Mesothelial cell of epicardium (in vitro differentiated cells): ENCODE results near the gene CARMIL3. TPM values are rescaled to one million over a fixed set of nuclear protein-coding genes. Genes with fewer than 3 reads are reported as not detected.

Source experiments
- DNase-seq, 2 experiments: peaks; one replicate each; pipeline ENCODE4 v3.0.0; 2021; ENCODE audit warnings: low spot score in 2 of 2; ENCODE audit not compliant: unreplicated experiment in 2 of 2
- H3K27ac Mint-ChIP-seq: 2 replicates; pipeline ENCODE4 v1.8.0; 2021; ENCODE audit warnings: mixed read lengths
- H3K27me3 Mint-ChIP-seq: 2 replicates; pipeline ENCODE4 v1.8.0; 2021; ENCODE audit warnings: low read depth, mixed read lengths
- H3K36me3 Mint-ChIP-seq: 2 replicates; pipeline ENCODE4 v1.8.0; 2021; ENCODE audit warnings: mixed read lengths
- H3K4me1 Mint-ChIP-seq: 2 replicates; pipeline ENCODE4 v1.8.0; 2021; ENCODE audit warnings: mixed read lengths
- H3K4me3 Mint-ChIP-seq: 2 replicates; pipeline ENCODE4 v1.8.0; 2021; ENCODE audit warnings: mild to moderate bottlenecking, moderate library complexity, mixed read lengths
- H3K9me3 Mint-ChIP-seq: 2 replicates; pipeline ENCODE4 v1.8.0; 2021; ENCODE audit warnings: mixed read lengths
- total RNA-seq: library from RNA; stranded (reverse); gene quantifications from 3 replicates; pipeline ENCODE4 v1.2.1, GENCODE V29; 2021
- TF ChIP-seq, protein P1 (sequence below): fragments of 200-600 bp; sonication (generic); IDR thresholded peaks from one replicate; pipeline ENCODE4 v1.5.0; 2021; ENCODE audit warnings: antibody characterized with exemption; ENCODE audit not compliant: unreplicated experiment

Gene CARMIL3
- total RNA-seq, 1 donor from 2014 or later: 1.1 TPM

DNA sequence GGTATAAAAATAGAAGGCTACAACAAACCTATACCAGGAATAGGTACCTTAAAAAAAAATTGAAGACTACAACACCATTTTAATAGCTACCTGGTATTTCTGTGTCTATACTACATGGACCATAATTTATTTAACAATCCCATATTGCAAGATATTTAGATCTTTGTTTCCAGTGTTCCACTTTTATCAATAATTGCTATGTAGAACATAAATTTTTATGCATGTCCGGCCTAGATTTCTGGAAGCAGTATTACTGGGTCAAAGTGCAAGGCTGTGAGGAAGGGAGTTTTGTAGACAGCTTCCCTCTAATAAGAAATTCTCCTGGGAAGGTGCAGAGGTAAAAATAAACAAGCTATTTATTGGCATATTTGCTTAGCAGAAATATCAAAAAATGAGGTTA, 58.7 kb downstream of the CARMIL3 start:
- no peak for DNase-seq
- H3K27me3 Mint-ChIP-seq: peaks cover 2% of the 10 kb centered on the region
- no peak overlapping the region for H3K27ac Mint-ChIP-seq
- H3K4me3 Mint-ChIP-seq: no peak overlapping the region
- peaks cover 8% of the 10 kb centered on the region for H3K4me1 Mint-ChIP-seq
- TF ChIP-seq, protein P1, sequence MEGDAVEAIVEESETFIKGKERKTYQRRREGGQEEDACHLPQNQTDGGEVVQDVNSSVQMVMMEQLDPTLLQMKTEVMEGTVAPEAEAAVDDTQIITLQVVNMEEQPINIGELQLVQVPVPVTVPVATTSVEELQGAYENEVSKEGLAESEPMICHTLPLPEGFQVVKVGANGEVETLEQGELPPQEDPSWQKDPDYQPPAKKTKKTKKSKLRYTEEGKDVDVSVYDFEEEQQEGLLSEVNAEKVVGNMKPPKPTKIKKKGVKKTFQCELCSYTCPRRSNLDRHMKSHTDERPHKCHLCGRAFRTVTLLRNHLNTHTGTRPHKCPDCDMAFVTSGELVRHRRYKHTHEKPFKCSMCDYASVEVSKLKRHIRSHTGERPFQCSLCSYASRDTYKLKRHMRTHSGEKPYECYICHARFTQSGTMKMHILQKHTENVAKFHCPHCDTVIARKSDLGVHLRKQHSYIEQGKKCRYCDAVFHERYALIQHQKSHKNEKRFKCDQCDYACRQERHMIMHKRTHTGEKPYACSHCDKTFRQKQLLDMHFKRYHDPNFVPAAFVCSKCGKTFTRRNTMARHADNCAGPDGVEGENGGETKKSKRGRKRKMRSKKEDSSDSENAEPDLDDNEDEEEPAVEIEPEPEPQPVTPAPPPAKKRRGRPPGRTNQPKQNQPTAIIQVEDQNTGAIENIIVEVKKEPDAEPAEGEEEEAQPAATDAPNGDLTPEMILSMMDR: no peak
- no peaks in the 10 kb centered on the region for H3K36me3 Mint-ChIP-seq
- no peaks in the 10 kb centered on the region for H3K9me3 Mint-ChIP-seq

DNA sequence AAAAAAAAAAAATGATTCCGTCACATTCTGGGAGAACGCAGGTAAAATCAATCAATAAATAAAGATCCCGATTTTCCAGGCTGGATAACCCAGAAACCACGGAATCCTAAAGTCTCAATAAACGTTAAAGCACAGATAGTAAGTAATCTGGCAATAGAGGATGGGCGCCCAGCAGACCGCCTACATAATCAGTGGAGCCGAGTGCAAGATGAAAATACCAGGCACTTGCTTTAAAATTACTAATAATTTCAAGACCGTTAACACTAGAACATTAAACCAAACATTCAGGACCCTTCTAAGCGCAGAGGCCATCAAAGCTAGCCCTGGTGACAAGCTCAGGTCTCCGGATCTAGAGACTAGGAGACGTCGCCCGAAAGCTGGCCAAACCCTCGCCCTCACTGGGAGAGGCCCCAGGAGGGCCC, 61.6 kb downstream of the CARMIL3 start:
- Mint-ChIP-seq H3K27ac (peak overlapping the region; percentile 99), H3K4me1 (peaks cover 22% of the 10 kb centered on the region), H3K27me3 (peaks cover 2% of the 10 kb centered on the region), H3K36me3 (no peaks in the 10 kb centered on the region), H3K4me3 (peak overlapping the region; percentile 90), H3K9me3 (no peaks in the 10 kb centered on the region)
- DNase-seq: no peak
- TF ChIP-seq, protein P1: no peak

DNA sequence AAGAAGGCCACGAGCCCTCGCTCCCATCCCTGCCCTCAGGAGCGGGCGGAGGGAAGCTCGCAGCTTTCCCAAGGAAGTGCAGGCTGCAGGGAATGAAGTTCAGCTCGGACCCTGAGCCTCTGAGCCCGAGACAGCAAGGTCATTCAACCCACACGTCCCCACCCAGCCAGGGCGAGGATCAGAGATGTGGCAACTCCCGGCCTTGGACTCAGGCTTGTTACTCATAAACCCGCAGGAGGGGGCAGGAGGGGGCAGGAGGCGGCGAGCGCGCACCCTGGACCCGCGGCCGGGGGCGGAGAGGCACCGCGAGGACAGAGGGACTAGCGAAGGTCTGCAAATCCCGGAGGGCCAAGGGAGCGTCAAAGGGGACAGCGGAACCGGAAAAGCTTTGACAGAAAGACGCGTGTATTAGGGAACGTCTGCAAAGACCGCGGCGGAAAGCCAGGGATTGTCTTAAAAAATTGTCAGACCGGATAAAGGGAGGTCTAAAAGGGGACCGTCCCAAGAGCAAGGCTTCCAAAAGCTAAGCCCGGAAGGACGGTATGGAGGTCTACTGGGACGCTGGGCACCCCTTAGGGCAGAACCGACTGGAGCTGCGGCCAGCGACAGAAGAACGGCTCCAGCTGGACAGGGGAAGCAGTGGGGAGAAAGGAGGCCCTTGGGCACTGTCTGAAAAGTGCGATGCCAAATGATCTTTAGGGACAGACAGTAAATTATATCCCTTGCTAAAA, 62.2 kb downstream of the CARMIL3 start:
- H3K27ac Mint-ChIP-seq: peak overlapping the region; percentile 99
- peaks cover 6% of the 10 kb centered on the region for H3K36me3 Mint-ChIP-seq
- H3K4me3 Mint-ChIP-seq: peak overlapping the region; percentile 90
- TF ChIP-seq, protein P1: no peak
- H3K9me3 Mint-ChIP-seq: no peaks in the 10 kb centered on the region
- peaks cover 2% of the 10 kb centered on the region for H3K27me3 Mint-ChIP-seq
- peak; percentile 44 to 66 for DNase-seq
- H3K4me1 Mint-ChIP-seq: peaks cover 21% of the 10 kb centered on the region

DNA sequence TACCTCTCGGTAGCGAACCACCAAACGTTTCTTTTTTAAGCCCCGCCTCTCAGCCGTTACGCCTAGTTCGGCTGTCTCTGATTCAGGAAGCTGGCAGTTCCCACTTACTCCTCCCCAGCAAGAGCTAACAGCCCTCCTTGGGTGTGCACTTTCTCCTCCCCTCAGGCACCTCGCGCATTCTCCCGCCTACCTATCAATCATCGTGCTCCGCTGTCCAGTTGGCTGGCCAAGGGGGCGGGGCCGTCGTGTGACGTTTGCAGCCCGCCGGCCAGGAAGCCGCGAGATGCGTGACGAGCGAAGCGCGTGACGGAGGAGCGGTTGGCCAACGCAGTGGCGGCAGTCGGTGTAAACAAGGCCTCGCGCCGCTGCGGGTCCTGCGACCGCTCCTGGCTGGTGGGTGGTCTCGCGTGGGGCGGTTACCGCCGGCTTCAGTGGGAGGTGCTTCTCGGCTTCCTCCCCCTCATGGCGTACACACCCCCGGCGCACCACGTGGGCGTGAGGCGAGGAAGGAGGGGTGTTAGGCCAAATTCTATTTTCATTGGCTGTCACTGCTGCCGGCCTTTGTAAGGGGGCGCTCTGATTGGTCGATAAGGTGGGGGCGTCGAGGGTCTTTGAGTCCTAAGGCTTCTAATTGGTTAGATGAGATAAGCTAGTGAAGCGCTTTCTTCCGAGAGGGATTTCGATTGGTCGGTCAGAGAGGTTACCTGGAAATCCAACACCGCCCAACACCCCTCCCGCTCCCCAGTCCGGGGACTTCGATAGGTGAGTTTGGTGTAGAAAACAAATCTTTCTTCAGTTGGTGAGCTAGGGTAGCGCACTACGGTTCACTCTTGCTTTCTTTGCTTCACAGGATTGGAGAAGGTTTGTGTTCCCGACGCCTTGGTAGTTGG, 63.0 kb downstream of the CARMIL3 start, which contains the start of the genes DCAF11 and NRL:
DCAF11 (plus strand) TSS at position 246 of the 890 bp plus-strand sequence. CDS start 818 bp downstream, outside the sequence.
NRL (minus strand) TSS at position 418 of the 890 bp plus-strand sequence. CDS start 32,101 bp downstream, outside the sequence.
- peaks cover 2% of the 10 kb centered on the region for H3K27me3 Mint-ChIP-seq
- peak; percentile 96 to 99 for DNase-seq
- TF ChIP-seq, protein P1: no peak
- H3K27ac Mint-ChIP-seq: peak within 1 kb of the TSS; percentile 99
- H3K36me3 Mint-ChIP-seq: peaks cover 12% of the 10 kb centered on the region
- H3K9me3 Mint-ChIP-seq: no peaks in the 10 kb centered on the region
- H3K4me3 Mint-ChIP-seq: peak within 1 kb of the TSS; percentile 90
- peaks cover 20% of the 10 kb centered on the region for H3K4me1 Mint-ChIP-seq

DNA sequence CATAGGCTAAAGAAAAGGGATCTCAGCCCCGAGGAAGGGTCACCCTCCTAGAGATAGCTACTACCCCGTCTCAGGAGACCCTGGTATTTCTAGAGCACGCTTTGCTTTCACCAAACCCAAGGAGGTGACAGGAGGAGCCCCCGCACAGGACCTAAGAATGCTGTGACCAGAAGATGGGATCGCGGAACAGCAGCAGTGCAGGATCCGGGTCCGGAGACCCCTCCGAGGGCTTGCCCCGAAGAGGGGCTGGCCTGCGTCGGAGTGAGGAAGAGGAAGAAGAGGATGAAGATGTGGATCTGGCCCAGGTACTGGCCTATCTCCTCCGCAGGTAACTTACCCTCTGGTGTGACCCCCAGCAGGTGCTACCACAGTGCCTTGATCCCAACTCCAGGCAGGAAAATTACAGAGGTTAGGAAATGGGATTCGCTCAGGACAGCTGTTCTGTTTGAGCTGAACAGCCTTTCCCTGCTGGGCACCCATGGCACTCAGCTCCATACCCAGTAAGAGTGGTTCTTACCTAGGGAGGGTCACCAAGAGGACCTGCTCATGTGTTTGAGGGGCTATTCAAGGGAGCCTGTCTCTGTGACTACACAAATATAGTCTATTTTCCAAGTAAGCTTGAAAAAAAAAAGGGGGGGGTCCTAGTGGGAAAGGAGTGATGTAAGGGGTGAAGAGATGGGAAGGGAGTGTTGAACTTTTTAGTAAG, 63.8 kb downstream of the CARMIL3 start:
- peaks cover 2% of the 10 kb centered on the region for H3K27me3 Mint-ChIP-seq
- TF ChIP-seq, protein P1: no peak
- H3K4me3 Mint-ChIP-seq: peak overlapping the region; percentile 90
- H3K9me3 Mint-ChIP-seq: no peaks in the 10 kb centered on the region
- peaks cover 14% of the 10 kb centered on the region for H3K36me3 Mint-ChIP-seq
- peak overlapping the region; percentile 99 for H3K27ac Mint-ChIP-seq
- peaks cover 20% of the 10 kb centered on the region for H3K4me1 Mint-ChIP-seq
- DNase-seq: no peak
